Embryonic facial prominence (tissue), 1 donor: ENCODE measurements around the gene GOLM1.
"Not testable (repeated sequence)": the region's sequence is repeated elsewhere in the genome, so short reads cannot be mapped to it uniquely, and the experiment has no call there.

ENCODE experiments used
- DNase-seq: peaks from one replicate; pipeline ENCODE4 v3.0.0-alpha.2; 2016; ENCODE audit errors: extremely low spot score

The GOLM1 gene

DNA sequence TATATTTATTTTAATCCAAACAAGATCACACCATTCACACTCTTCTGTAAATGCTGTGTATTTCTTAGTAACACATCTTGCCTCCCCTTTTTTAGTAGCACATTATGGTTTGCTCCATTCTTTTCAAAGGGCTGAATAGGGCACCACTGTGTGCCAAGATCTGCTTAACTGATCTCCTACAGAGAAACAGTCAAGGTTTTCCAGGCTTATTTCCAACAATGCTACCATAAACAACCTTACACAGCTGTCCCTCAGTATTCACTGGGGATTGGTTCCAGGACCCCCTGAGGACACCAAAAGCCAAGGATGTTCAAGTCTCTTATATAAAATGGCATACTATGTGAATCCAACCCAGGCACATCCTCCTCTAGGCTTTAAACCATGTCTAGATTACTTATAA is 16.5 kb downstream of the GOLM1 start:
- DNase-seq = no peak

DNA sequence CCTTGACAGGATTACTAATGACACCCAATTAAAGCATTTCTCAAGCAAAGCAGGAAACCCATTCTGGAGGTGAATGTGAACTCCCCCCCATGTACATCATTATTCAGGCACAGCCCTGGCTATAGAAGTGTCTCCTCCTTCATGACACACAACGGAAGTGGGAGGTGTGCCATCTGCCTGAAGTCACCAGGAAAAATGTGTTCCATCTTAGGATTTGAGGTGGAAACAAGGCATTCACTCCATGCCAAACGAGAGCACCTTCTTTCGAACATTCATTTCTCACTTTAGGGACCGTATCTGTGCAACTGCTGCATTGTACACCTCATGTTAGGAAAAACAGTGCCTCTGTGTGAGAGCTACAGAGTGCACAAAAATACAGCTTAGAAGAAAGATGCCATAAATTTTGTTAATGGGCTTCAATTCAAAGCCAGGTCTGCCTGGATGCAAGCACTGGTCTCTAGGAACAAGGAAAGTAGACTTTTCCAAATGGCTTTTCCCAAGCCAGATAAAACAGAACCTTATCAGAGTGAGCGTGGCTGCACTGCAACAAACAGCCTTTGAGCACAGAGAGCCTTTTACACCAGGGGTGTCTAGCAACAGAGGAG is 19.4 kb downstream of the GOLM1 start:
- no peak for DNase-seq

DNA sequence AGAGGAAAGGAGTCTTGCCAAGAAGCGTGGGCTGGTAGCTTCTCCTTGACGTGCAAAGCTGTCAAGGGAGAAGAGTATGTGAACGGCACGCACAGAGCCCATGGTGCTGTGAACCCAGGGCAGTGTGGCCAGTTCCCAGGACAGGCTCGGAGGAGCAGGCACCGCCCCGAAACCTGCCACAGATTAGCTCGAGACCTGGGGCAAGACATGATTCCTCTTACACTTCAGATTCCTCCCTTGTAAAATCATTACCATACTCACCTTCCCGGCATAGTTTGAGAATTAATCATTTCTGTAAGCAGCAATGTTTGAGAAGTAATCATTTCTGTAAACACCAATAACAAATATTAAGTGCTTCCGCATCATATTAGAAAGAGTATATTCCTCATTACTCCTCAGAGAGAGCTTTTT is 19.9 kb downstream of the GOLM1 start:
- DNase-seq = no peak

DNA sequence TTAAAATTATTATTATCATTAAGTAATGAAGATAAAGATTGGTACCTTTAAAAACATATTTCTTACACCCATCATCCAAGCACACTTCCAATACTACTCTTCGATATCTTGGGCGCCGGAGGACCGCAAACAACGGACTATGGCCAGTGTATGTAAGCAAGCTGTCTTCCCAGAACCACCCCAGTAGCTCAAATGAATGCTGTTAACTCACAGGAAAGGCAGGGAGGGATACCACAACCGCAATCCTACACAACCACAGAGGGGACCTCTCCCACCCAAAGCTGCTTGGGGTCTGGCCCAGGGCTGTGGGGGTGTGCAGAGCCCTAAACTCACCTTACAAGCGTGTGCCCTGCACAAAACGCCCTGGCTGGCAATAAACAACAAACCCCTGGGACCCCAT is 20.6 kb downstream of the GOLM1 start:
- no peak for DNase-seq

DNA sequence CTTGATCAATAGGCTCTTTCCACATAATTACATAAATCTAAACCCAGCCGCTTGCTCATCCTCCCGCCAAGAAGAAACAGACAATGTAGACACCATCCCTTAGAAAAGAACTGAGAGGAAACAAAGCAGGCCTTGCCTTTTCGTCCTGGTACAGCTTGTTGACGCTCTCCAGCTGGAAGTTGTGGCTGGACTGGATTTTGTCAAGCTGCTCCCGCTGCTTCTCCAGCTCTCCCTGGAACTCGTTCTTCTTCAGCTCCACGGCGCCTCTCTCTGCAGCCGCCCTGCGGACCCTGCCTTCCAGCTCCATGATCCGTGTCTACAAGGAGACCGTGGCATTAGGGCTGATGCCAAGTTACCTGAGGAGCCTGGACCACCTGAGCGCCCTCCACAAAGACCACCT is 22.1 kb downstream of the GOLM1 start:
- DNase-seq = no peak

DNA sequence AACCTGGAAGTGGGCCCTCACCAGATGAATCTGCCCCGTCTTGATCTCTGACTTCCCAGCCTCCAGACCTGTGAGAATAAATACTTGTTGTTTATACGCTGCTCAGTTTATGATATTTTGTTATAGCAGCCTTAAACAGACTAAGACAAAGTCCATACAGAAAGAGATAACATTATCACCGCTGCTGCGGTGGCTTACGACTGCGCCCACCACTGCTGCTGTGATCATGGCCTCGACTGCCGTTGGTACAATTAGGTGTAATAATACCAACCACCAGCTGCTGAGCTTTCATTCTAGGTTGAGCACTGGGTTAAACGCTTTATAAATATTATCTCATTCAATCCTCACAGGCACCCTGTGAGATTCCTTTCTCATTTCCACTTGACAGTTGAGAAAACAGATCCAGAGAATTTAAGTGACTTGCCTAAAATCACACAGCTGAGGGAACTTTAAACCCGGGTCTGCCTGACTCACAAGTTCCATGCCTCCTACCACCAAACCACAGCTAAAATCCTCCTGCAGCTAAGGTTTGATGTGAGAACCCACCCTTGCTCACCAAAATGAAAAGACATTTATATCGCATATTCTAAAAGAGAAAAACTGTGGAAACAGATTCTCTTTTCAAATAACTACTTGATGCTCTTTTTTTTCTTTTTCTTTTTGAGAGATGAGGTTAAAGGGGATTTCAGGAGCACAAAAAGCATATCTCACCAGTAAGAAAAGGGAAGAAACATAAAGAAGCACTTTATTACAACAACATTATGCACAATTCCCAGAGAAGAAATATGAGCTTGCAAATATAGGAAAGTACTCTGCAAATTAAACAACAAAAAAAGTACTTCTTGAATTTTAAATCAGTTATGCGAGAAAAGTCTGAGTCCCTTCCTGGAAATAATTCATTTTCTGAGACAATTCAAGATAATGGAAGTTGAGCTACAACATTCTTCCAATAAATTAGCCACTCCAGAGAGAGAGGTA is 23.9 kb downstream of the GOLM1 start:
- no peak for DNase-seq

DNA sequence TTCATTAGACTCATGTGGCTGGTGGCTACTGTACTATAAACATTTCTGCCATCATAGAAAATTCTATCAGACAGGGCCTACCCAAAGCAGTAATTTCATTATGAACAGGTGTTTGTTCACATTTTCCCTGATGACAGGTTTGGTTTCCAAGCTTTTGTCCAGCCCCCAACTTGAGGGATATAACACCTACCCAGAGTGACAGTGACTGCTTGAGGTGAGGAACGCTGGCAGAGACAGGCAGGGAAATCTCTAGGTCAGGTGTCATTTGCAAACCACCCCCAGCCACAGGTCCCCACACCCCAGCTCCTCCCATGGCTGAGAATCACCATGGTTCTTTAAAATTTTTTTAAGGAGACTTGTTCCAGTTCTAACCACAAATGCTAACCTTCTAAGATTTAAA is 25.5 kb downstream of the GOLM1 start:
- no peak for DNase-seq

DNA sequence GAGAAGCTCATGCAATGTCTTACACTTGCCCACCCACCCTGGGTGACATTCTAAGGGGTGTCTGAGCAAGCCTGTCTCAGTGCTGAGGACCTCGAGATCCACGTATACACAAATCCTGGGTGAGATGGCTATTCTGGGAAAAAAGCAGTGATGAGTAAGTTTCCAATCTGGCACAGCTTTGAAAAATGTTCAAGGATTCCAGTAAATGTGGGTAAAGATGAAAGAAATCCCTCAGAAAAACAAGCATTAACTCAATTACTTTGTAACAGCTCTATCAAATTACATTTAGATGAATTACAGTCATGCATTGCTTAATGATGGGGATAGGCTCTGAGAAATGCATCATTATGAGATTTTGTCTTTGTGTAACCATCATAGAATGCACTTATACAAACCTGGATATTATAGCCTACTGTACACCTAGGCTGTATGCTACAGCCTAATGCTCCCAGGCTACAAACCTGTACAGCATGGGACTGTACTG is 26.9 kb downstream of the GOLM1 start:
- no peak for DNase-seq

DNA sequence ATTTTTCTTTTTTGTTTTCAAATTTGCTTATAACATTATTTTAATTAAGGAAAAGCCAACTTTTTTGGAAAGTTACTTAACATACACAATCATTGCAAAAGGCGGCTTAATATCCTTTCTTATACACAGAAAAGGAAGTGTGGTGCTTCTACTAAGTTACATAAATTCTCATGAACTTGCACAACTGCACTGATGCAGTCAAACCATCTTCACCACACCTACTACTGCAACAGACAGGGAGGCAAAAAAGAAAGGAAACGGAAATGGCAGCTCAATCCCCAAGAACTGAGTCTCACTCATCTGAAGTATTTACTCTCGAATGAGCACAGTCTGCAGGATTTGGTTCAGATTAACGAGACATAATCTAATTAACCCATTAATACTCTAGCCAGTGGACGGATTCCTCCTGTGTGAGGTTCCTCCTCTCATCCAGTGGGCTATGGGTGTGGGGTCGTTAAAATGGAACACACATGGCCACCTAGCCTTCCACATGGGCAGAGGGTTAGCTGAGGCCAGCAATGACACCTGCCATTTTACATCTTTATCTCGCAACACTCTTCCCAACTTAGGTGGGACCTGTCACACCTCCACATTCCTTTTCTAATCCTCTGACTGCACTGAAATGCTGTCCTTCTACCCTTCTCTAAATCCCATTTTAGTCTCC is 30.0 kb downstream of the GOLM1 start:
- DNase-seq = no peak

DNA sequence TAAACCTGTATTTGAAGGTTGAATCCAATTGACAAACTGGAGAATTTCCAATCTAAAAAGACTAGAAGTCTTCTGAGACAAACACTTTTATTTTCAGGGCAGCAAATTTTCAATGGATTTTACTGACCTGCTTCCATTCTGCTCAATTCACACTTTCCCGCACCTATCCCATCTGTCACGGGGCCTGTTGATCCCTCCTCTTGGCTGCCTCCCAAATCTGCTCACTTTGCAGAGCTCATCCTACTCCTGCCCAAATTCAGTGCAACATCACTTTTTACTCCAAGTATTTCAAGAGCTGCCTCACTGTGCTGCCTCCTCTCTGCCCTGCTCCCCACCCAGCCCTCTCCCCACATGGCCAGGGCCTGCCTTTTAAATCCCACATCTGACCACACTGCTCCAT is 35.1 kb downstream of the GOLM1 start:
- DNase-seq = no peak

DNA sequence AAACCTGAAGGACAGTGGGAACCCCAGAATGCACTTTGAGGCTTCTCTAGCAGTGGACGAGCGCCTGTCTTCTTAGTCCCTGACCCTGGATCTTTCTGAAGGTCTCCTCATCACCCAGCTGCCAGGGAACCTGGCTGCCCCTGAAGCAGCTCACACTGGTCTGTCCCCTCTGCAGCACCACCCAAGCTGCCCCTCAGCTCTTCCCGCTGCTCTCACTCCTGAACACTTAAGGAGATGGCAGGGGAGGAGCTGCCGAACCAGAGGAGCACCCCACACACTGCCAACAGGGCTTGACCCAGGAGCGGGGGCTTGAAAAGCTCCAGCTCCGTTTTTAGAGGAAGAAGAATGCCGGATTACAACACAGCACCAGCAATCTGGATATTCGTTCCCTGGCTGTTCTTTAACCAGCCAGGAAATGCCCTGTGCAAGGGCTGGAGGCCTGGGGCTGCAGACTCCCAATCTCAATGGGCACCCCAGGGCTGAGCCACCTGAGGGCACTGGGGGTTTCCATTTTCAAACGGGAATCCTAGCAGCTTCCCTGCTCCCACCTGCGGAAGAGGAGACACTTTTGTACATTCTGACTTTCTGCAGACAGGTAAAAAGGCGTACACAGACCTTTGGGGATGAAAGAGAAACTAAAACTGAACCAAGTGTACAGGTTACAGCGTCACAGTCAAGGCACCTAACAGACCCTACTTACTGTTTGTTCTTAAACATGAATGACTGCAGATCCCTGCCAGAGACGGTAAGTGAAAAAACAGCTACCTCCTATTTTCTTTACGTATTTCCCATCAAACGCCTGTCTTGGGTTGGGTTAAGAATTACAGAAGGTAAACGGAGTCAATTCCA is 36.3 kb downstream of the GOLM1 start:
- DNase-seq = no peak

DNA sequence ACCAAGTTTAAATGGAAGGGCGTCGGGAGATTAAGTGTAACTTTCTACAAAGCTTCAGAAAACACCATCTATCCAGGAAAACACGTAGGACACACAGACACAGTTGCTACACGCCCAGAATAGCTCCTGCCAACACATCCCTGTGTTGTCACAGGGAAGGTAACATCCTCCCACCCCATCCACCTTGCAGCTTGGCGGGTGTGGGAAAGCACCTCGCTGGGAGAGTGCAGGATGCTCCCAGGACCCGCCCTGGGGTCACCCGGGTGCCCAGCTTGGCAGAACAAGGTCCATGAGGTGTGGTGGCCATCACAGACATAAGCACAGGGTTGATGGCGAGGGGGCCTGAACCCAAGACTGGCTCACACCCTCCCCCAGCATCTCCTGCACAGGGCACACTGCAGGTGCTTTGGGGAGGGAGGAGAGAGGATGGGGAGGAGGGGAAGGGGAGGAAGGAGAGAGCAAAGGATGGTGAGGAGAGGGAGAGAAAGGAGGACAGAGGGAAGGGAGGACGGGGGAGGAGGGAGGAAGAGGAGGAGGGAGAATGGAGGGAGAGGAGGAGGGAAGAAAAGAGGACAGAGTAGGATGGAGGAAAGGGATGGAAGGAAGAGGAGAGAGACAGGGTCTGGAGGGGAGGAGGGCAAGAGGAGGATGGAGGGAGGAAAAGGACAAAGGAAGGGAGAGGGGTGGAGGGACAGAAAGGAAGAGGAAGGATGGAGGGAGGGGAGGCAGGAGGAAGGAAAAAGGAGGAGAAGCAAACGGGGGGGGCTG is 37.2 kb downstream of the GOLM1 start:
- no peak for DNase-seq

DNA sequence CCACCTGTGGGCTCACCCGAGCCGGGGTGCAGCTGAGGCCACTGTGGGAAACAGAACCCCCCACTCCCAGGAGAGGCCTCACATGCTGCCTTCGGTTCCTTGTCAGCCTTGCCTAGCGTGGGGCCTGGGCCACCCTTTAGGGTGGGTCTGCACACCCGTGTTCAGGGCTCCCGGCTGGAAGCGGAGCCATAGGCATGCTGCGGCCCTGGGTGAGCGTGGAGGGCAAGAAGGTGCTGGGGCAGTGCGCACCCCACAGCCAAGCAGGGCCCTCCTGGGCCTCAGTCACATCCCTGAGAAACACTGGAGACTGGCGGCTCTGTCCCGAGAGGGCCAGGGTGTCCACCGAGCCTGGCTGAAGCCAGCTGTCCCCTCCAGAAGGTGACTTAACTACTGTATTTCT is 41.9 kb downstream of the GOLM1 start:
- no peak for DNase-seq

DNA sequence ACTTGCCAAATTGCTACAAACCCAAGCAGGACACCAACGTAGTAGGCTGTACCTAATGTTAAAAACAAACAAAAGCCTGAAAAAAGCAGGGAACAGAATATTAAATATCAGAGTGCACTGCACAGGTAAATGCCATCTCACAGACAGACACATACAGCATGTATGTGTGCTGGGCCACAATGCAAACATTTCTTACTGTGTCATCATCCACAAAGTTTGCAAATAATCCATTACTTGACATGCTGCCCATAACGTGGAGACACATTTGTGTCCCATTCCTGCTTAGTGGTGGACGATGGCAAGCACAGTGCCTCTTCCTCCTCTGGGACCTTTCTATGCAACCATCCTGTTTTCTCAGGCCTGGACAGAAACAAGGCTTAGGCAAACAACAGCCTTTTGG is 44.7 kb downstream of the GOLM1 start:
- DNase-seq = no peak

DNA sequence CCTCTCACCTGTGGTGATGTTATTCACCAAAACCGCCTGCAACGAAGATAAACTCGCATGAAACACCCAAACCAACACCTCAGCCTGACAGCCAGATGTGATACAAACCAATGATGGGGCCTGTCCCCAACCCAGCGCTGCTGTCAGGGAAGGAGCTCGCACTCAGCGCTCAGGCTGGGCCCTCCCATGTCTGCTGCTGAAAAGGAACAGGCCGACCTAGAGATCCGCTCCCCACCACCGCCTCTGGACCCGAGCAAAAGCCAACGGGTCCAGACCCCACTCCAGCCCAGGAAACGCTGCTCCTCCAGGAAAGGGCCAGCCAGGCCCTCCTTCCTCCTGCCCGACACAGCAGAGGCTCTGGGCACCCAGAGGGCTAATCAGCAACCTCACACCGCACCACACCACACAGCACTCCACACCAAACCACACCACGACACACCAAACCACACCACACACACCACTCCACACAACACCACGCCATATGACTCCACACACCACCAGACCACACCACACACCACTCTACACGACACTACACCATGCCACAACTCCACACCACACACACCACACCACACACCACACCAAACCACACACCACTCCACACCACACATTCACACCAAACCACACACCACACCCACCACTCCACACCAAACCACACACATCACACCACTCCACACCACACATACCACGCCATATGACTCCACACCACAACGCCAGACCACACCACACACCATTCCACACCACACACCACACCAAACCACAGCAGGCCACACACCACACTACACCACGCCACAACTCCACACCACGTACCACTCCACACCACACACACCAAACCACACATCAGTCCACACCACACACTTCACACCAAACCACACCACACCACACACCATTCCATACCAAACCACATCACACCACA is 46.5 kb downstream of the GOLM1 start:
- no peak for DNase-seq

DNA sequence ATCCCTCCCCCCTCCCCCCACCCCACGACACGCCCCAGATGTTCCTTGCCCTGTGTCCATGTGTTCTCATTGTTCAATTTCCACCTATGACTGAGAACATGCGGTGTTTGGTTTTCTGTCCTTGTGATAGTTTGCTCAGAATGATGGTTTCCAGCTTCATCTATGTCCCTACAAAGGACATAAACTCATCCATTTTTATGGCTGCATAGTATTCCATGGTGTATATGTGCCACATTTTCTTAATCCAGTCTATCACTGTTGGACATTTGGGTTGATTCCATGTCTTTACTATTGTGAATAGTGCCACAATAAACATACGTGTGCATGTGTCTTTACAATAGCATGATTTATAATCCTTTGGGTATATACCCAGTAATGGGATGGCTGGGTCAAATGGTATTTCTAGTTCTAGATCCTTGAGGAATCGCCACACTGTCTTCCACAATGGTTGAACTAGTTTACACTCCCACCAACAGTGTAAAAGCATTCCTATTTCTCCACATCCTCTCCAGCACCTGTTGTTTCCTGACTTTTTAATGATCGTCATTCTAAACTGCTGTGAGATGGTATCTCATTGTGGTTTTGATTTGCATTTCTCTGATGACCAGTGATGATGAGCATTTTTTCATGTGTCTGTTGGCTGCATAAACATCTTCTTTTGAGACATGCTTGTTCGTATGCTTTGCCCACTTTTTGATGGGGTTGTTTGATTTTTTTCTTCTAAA is 51.2 kb downstream of the GOLM1 start:
- not testable (repeated sequence) for DNase-seq

DNA sequence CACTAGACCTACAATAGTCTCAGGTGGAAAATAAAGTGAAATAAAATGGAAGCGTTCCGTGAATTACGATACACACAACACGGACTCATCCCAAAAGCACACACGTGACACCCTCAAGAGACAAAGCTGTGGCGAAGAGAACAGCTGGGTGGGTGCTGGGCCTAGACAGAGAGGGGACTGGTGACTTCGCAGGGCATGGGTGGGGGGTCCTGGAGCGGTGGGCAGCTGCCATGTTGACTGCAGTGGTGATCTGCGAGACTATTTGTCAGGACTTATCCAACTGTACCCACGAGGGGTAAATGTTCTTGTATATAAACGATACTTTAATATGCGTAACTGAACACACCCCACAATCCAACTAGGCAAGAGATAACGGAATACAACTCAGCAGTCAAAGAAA is 52.0 kb downstream of the GOLM1 start:
- no peak for DNase-seq

DNA sequence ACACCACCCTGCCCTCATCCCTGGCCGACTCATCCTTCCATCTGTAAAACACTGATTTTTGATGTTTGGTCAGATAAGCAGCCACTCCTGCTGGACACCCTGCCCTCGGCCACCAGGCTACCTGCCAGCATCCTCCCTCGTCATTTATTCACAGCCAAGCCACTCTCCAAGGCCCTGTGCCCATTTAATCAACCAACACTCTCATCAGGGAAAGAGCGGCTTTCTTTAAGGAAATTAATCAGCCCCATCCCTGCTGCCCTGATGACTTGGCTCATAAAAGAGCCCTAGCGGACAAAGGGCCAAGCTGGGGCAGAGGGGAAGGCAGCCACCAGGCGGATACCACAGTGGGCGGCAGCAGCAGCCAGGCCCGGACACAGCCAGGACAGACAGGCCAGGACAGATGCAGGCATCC is 52.4 kb downstream of the GOLM1 start:
- no peak for DNase-seq

DNA sequence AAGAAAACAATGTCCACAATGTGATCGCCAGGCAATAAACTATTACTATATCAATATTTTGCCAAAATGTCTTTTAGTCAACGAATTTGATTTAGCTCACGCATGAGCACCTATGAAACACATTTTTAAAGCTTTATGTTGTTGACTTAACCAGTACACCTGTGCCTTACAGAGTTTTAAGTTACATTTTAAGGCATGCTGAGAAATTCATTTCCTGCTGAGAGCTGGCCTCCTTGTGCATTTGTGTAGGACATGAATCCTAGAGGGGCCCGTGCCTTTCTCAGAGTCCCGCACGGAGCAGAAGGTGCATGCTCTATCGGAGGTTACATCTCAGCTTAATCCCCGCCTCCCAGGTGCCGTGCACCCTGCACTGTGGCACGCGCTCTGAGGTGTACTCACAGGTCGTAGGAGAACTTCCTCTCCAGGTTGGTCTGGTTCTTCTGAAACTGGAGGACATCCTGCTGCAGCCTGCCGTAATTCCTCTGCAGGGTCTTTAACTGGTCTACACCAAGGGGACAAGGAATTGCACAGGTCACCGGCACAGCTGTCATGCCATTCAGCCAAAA is 53.2 kb downstream of the GOLM1 start:
- DNase-seq = no peak
